A204.1 (cell line): Measurements from ENCODE around the gene XYLB.
"Not testable (repeated sequence)": the region's sequence is repeated elsewhere in the genome, so short reads cannot be mapped to it uniquely, and the experiment has no call there.

ENCODE experiments used
- FAIRE-seq: peaks from 2 replicates; lab custom pipeline; 2012; peaks lifted over from hg19 to GRCh38; lab: Jason Lieb, UNC

XYLB gene

GRCh38 chr3:38346587-38347410 is at the start of gene XYLB:
XYLB (plus strand) TSS chr3:38346785; CDS start chr3:38346869, 84 bp downstream.
- no peak for FAIRE-seq

GRCh38 chr3:38297053-38297452 is 49.5 kb upstream of the XYLB start:
- FAIRE-seq: not testable (repeated sequence)

DNA sequence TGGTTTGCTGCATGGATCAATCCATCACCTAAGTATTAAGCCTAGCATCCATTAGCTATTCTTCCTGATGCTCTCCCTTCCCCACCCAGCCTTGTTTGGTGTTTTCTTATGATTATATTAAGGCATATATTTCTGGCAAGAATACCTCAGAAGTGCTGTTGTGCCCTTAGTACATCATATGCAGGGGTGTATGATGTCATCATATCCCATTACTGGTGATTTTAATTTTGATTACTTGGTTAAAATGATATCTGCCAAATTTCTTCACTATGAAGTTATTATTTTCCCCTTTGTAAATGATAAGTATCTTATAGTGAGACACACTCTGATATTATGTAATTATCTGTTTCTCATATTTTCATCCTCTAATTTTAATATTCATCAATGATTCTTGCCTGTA is 49.0 kb upstream of the XYLB start:
- no peak for FAIRE-seq

- FAIRE-seq: peak; percentile 65
Observed at GRCh38 chr3:38297947-38298711, 48.5 kb upstream of the XYLB start.

- no peak for FAIRE-seq
Observed at GRCh38 chr3:38306941-38307340, 39.6 kb upstream of the XYLB start.

DNA sequence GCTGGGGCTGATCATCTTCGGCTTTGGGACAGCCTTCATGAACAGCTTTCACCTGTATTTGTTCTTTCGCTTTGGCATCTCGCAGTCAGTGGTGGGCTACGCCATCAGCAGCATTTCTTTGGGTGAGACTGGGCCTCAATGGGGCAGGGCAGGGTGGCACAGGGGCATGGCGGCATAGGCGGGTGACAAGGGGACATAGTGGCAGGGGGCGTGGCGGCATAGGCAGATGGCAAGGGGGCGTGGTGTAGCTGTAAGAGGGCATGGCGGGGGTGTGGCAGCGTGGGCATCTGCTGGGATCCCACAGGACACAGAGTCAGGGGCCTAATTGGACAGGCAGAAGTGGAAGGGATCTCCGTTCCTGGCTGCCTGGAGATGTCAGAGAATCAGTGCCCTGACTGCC is 39.0 kb upstream of the XYLB start:
- no peak for FAIRE-seq

DNA sequence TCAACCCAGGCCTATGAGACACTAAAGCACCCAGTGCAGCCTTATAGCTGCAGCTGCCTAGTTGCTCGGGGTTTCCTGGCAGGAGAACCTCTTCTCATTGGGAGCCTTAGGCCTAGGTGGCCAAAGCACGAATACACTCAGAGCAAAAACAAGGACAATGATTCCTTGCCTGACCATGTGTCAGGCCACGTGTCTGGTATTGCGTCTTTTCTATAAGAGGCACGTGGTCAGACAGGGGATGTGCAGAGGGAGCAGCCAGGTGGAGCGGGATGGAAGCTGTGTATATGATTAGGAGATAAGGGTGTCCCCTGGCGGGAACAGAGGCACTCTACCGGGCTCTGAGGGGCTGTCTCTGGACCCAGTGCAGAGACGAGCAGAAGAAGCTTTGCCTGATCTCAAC is 38.1 kb upstream of the XYLB start:
- FAIRE-seq: no peak

- no peak for FAIRE-seq
Observed at GRCh38 chr3:38311476-38311875, 35.1 kb upstream of the XYLB start.

DNA sequence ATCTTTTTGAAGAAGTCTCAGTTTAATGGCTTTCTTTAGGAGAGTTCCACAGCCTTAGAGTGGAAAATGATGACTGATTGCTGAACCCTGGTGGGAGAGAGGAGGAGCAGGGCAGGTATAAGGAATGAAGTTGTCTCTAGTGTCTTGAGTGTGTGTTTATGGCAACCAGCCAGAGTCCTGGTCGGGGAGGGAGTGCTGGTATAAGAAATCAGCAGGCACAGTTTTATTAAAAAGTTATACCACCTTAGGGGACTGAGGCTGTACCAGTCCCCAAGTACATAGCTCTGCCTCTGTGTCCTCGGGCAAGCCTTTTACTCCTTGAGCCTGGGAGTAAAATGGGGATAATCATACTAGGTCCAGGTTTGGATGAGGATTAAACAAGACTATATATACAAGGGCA is 34.6 kb upstream of the XYLB start:
- FAIRE-seq: no peak

GRCh38 chr3:38312356-38312755 is 34.2 kb upstream of the XYLB start:
- FAIRE-seq: no peak

GRCh38 chr3:38313263-38313662 is 33.3 kb upstream of the XYLB start:
- no peak for FAIRE-seq

GRCh38 chr3:38313695-38314094 is 32.9 kb upstream of the XYLB start:
- no peak for FAIRE-seq

GRCh38 chr3:38314112-38314763 is 32.3 kb upstream of the XYLB start:
- no peak for FAIRE-seq

DNA sequence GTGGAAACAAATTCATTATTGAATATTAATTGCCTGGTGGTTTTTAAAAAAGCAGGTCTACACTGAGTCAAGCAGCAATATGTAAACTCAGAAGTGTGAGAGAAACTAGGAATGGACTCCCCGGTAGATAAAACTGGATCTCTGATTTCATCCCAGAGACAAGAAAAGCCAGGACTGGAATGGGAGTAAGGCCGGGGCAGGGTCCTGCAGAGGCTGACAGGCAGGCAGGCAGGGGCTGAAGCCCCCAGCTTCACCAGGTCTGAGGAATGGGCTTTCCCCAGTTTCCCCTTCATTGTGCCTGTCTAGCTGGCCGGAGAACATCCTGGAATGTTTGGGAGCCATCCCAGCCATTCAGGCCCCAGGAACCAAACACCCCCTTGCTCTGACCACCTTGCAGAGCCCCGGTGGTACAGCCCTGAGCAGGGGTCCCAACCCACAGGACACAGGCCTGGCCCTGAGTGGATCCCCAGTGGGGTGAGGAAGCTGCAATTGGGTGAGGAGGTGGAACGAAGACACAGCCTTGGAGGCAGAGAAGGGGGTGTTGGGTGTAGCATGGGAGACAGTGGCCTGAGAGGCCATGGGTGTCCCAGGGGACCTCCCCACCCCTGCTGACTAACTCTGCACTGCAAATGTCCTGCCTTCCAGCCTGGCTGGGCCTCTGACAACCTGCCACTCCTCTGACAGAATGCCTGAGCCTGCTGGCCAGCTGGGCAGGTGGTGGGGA is 31.7 kb upstream of the XYLB start:
- no peak for FAIRE-seq

DNA sequence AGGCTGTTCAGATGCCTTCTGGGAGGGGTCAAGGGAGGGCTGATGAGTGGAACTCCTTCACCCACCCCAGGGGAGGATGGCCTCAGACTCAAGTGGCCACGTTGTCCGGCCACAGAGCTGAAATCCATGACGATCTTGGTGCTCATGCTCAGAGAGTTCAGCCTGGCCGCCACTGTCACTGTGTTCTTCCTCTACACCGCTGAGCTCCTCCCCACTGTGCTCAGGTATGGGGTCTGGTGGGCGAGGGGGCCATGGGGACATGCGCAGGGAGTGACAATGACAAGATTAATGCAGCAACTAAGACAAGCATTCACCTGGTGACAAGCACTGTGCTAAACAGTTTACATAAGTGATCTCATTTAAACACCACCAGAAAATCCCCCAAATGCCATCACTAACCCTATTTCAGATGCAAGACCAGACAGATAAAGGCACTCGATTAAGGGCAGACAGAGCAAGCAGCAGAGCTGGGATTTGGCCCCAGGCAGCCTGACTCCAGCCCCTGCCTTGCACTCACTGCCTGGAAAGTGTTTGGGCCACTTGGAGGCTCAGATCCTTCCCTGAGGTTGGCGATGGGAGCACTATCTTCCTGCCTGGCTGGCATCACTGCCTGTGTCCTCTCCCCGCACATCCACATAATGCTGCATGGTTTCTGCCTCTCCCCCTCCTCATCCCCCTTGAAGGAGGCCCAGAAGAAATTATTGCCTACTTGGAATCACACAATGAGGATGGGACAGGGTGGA is 30.9 kb upstream of the XYLB start:
- no peak for FAIRE-seq

DNA sequence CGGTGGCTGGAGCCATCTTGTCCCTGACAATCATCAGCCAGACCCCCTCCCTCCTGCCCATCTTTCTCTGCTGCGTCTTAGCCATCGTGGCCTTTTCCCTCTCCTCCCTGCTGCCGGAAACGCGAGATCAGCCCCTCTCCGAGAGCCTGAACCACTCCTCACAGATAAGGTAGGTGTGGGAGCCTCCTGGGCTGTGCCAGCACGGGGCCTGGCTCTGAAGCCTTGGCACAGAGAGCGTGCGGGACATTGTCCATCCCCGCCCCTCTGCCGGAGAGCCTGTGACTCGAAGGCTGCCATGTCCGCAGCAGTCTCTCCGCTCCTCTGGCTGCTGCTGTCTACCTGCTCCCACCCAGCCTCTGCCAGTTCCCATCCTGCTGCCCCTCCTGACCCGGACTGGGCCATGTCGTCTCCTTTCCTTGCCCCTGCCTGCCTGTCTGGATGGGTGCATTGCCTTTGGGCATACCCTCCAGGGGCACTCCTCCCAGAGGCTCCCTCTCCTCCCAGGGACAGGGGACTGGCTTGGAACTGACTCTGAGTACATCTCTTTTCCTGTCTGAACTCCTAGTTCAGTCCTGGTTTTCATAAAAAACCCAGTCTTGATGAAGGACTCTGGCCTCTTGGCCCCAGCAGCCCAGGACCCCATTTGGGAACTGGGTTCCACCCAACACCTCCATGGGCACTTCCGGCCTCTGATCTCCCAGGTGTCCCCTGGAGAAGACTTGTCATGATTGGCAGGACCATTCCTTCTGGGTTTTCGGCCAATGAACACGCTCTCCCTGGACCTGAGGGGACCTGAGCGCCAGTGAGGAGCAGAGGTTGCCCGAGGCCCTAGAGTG is 30.0 kb upstream of the XYLB start:
- no peak for FAIRE-seq

- FAIRE-seq: no peak
Observed at GRCh38 chr3:38317192-38317759, 29.3 kb upstream of the XYLB start.

- FAIRE-seq: no peak
Observed at GRCh38 chr3:38318766-38319671, 27.6 kb upstream of the XYLB start.

- FAIRE-seq: not testable (repeated sequence)
Observed at GRCh38 chr3:38320638-38321037, 25.9 kb upstream of the XYLB start.
